NCI-H1105 treated with DMSO at 0.1 percent for 48 hours (cell line): Measurements from ENCODE around the gene BSG.

Experiments used
- DNase-seq: peaks from one replicate; lab custom pipeline; 2025; lab: John Stamatoyannopoulos, UW

Gene BSG

GRCh38 chr19:572140-572742 lies at the start of gene BSG:
BSG (plus strand) TSS chr19:572596; CDS start chr19:572635, 39 bp downstream.
- peak; percentile 97 for DNase-seq

GRCh38 chr19:522726-523125 lies 49.7 kb upstream of the BSG start:
- DNase-seq: no peak

- DNase-seq: no peak
Observed at GRCh38 chr19:524062-524674, 48.2 kb upstream of the BSG start.

GRCh38 chr19:525029-525428 lies 47.4 kb upstream of the BSG start:
- DNase-seq: no peak

- no peak for DNase-seq
Observed at GRCh38 chr19:525857-526419, 46.5 kb upstream of the BSG start.

- no peak for DNase-seq
Observed at GRCh38 chr19:530134-531008, 42.0 kb upstream of the BSG start.

GRCh38 chr19:531009-531752 lies 41.2 kb upstream of the BSG start:
- DNase-seq: peak; percentile 84

- no peak for DNase-seq
Observed at GRCh38 chr19:531753-532560, 40.4 kb upstream of the BSG start, which contains the start of gene CDC34. CDC34 (plus strand) TSS chr19:531760; CDS start chr19:531932, 172 bp downstream.

- peak; percentile 66 for DNase-seq
Observed at GRCh38 chr19:532561-533363, 39.6 kb upstream of the BSG start.

- no peak for DNase-seq
Observed at GRCh38 chr19:533364-534058, 38.9 kb upstream of the BSG start.

GRCh38 chr19:534088-534487 lies 38.3 kb upstream of the BSG start:
- DNase-seq: no peak

GRCh38 chr19:535017-535835 lies 37.2 kb upstream of the BSG start:
- no peak for DNase-seq

- no peak for DNase-seq
Observed at GRCh38 chr19:536031-536880, 36.1 kb upstream of the BSG start.

- DNase-seq: no peak
Observed at GRCh38 chr19:536881-537404, 35.5 kb upstream of the BSG start.

- DNase-seq: no peak
Observed at GRCh38 chr19:538641-539428, 33.6 kb upstream of the BSG start.

GRCh38 chr19:539429-540030 lies 32.9 kb upstream of the BSG start:
- DNase-seq: no peak
